Neural progenitor cell (in vitro differentiated cells): ENCODE measurements around the gene SSTR3.

Experiments
- CTCF ChIP-seq: fragments of 200-600 bp; sonication (generic); IDR thresholded peaks from 2 replicates; pipeline ENCODE4 v1.5.1; 2017; ENCODE audit warnings: antibody characterized with exemption, mild to moderate bottlenecking
- EZH2 ChIP-seq: fragments of 200-600 bp; sonication (generic); IDR thresholded peaks from 2 replicates; pipeline ENCODE4 v1.6.1; 2017; ENCODE audit warnings: antibody characterized with exemption, mild to moderate bottlenecking, moderate library complexity
- EZH2phosphoT487 ChIP-seq: fragments of 200-600 bp; sonication (generic); IDR thresholded peaks from 2 replicates; pipeline ENCODE4 v1.6.1; 2017; ENCODE audit warnings: antibody characterized with exemption

- TF ChIP-seq EZH2 (no peak), CTCF (no peak), EZH2phosphoT487 (no peak)
Observed at GRCh38 chr22:37239336-37240239, 27.3 kb upstream of the SSTR3 start.
